ENCODE data around the gene KRT85.

The KRT85 gene

DNA sequence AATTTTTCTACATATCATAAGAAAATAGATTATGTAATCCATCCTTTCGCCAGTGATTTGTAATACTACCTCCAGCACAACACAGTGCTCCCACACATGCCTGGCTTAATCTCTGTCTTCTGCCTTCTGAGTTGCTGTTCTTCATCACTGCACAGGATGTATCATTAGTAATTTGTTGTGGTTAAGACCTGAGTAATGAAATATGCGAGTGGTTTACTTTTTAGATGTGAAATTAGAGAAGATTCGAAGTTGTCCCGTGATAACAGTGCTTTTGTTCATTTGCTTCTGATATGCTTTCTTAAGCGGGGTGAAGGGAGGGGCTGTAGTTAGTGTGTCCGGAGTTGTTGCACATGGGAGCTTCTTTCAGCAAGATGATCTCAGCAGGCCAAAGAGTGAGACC, 18.1 kb downstream of the KRT85 start:
- Histone ChIP-seq H3K4me1 (ENCODE audit: control insufficient read depth, insufficient read depth, low read length) (peaks cover 3% of the 10 kb centered on the region; the same call in 1 of the 2 replicates), H3K36me3 (ENCODE audit: control insufficient read depth in 2 of 2, insufficient read depth in 1 of 2, low read length in 2 of 2) (no peaks in the 10 kb centered on the region), H3K9me3 (ENCODE audit: control insufficient read depth, insufficient read depth, low read depth, low read length) (no peaks in the 10 kb centered on the region), H3K4me3 (ENCODE audit: low read depth, low read length) (no peak overlapping the region), H3K27ac (ENCODE audit: extremely low read depth, low read depth, low read length) (no peak overlapping the region)
- POLR2A ChIA-PET, result no interaction called here
- CTCF ChIA-PET, result interaction anchor here (0.7 to 2.0 kb wide), 8 partner anchors 10 to 531 kb away, joined by 3 to 8 read pairs (median 3); no protein-coding TSS in a partner anchor
- no peak for TF ChIP-seq ZNF175 (tag by site-specific recombination; IDR thresholded peaks at IDR 0.05)
- TF ChIP-seq, protein P1, sequence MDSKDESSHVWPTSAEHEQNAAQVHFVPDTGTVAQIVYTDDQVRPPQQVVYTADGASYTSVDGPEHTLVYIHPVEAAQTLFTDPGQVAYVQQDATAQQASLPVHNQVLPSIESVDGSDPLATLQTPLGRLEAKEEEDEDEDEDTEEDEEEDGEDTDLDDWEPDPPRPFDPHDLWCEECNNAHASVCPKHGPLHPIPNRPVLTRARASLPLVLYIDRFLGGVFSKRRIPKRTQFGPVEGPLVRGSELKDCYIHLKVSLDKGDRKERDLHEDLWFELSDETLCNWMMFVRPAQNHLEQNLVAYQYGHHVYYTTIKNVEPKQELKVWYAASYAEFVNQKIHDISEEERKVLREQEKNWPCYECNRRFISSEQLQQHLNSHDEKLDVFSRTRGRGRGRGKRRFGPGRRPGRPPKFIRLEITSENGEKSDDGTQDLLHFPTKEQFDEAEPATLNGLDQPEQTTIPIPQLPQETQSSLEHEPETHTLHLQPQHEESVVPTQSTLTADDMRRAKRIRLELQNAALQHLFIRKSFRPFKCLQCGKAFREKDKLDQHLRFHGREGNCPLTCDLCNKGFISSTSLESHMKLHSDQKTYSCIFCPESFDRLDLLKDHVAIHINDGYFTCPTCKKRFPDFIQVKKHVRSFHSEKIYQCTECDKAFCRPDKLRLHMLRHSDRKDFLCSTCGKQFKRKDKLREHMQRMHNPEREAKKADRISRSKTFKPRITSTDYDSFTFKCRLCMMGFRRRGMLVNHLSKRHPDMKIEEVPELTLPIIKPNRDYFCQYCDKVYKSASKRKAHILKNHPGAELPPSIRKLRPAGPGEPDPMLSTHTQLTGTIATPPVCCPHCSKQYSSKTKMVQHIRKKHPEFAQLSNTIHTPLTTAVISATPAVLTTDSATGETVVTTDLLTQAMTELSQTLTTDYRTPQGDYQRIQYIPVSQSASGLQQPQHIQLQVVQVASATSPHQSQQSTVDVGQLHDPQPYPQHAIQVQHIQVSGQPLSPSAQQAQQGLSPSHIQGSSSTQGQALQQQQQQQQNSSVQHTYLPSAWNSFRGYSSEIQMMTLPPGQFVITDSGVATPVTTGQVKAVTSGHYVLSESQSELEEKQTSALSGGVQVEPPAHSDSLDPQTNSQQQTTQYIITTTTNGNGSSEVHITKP (tag by site-specific recombination; IDR thresholded peaks at IDR 0.05), result no peak
- TF ChIP-seq ZBTB17 (tag by site-specific recombination; IDR thresholded peaks at IDR 0.05), result 0 out of 2 replicates have a peak, but pooled peaks have one; percentile 19
- no peak for TF ChIP-seq OSR2 (tag by site-specific recombination; IDR thresholded peaks at IDR 0.05)
- no peak for TF ChIP-seq ZNF311 (tag by site-specific recombination; IDR thresholded peaks at IDR 0.05; ENCODE audit: borderline replicate concordance)
- TF ChIP-seq ZNF514 (tag by site-specific recombination; IDR thresholded peaks at IDR 0.05), result no peak
- TF ChIP-seq ZNF629 (tag by site-specific recombination; IDR thresholded peaks at IDR 0.05), result no peak

DNA sequence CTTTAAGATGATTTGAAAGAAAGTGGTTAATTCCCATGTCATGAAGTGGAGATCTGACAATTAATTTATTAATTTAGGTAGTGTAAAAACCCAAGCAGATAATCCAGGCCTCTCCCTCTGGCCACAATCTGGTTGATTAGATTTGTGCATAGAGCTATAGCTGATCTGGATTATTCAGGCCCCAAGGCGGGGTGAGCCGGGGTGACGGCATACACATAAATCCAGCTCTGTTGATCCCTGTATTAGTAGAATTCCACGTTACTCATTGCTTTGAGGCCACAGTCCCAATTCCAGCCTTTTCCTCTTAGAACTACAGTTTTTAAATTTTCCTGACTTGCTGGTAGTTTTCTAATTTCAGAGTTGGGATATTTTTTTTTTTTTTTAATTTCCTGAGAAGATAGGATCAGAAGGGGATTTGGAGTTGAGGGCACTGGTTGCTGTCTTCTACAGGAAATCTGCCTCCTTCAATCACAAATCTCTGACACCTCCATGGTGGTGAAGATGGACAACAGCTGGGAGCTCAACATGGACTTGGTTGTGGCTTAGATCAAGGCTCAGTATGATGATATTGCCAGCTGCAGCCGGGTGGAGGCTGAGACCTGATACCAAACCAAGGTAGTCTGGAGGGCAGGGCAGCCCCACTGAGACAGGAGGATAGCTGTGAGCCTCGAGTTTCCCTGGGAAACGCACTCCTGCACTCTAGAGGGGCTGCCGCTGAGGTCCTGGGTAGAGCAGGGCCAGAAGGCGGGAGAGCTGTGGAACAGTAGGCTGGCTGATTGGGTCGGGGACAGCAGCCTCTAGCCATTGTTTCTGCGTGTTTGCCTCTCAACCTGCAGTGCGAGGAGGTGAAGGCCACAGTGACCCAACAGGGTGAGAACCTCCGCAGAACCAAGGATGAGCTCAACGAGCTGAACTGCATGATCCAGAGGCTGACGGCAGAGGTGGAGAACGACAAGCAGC, 19.4 kb downstream of the KRT85 start:
- H3K4me1 ChIP-seq (ENCODE audit: control insufficient read depth, insufficient read depth, low read length), result peaks cover 3% of the 10 kb centered on the region; the same call in 1 of the 2 replicates
- no peak for TF ChIP-seq ZNF248 (tag by site-specific recombination; IDR thresholded peaks at IDR 0.05)
- no peak overlapping the region for H3K27ac ChIP-seq (ENCODE audit: extremely low read depth, low read depth, low read length)
- H3K4me3 ChIP-seq (ENCODE audit: low read depth, low read length), result no peak overlapping the region
- H3K36me3 ChIP-seq (ENCODE audit: control insufficient read depth in 2 of 2, insufficient read depth in 1 of 2, low read length in 2 of 2), result no peaks in the 10 kb centered on the region
- CTCF ChIA-PET, result interaction anchor here (0.7 to 1.8 kb wide), 8 partner anchors 11 to 532 kb away, joined by 3 to 11 read pairs (median 4); no protein-coding TSS in a partner anchor
- H3K9me3 ChIP-seq (ENCODE audit: control insufficient read depth, insufficient read depth, low read depth, low read length), result no peaks in the 10 kb centered on the region
- POLR2A ChIA-PET, result no interaction called here

DNA sequence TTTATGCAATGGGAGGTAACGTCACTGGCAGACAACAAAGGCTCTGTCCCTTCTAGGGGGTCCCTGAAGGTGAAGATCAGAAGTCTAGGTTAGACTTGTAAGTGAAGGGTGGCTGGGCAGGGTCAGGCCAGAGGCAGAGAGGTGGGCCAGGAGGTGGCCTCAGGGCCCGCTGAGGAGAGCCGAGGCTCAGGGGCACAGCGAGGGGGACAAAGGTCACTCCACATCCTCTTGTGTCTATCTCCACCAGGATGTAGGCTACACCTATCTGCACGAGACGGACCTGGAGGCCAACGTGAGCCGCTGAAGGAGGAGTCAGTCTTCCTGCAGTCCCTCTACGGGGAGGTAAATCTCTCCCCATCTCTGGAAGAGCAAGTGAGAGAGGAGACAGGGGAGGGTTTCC, 20.3 kb downstream of the KRT85 start:
- ChIA-PET CTCF (interaction anchor here (1.1 to 1.8 kb wide), 2 partner anchors 15 to 533 kb away, joined by 3 to 11 read pairs; no protein-coding TSS in a partner anchor), POLR2A (no interaction called here)
- no peaks in the 10 kb centered on the region for H3K9me3 ChIP-seq (ENCODE audit: control insufficient read depth, insufficient read depth, low read depth, low read length)
- no peak overlapping the region for H3K27ac ChIP-seq (ENCODE audit: extremely low read depth, low read depth, low read length)
- H3K4me1 ChIP-seq (ENCODE audit: control insufficient read depth, insufficient read depth, low read length), result peaks cover 3% of the 10 kb centered on the region; the same call in 1 of the 2 replicates
- H3K4me3 ChIP-seq (ENCODE audit: low read depth, low read length), result no peak overlapping the region
- no peaks in the 10 kb centered on the region for H3K36me3 ChIP-seq (ENCODE audit: control insufficient read depth in 2 of 2, insufficient read depth in 1 of 2, low read length in 2 of 2)
- TF ChIP-seq, protein P2, sequence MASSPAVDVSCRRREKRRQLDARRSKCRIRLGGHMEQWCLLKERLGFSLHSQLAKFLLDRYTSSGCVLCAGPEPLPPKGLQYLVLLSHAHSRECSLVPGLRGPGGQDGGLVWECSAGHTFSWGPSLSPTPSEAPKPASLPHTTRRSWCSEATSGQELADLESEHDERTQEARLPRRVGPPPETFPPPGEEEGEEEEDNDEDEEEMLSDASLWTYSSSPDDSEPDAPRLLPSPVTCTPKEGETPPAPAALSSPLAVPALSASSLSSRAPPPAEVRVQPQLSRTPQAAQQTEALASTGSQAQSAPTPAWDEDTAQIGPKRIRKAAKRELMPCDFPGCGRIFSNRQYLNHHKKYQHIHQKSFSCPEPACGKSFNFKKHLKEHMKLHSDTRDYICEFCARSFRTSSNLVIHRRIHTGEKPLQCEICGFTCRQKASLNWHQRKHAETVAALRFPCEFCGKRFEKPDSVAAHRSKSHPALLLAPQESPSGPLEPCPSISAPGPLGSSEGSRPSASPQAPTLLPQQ (tag by site-specific recombination; IDR thresholded peaks at IDR 0.05), result no peak
- TF ChIP-seq SETDB1 (IDR thresholded peaks at IDR 0.05; ENCODE audit: insufficient read length, low read length) (no peak), ZNF37A (tag by site-specific recombination; IDR thresholded peaks at IDR 0.05) (no peak), ZBTB17 (tag by site-specific recombination; IDR thresholded peaks at IDR 0.05) (no peak), ZNF792 (tag by site-specific recombination; IDR thresholded peaks at IDR 0.05) (no peak), HOXC10 (CRISPR knock-in tag; IDR thresholded peaks at IDR 0.05) (no peak), ZNF626 (tag by site-specific recombination; IDR thresholded peaks at IDR 0.05) (no peak), ZBTB21 (tag by site-specific recombination; IDR thresholded peaks at IDR 0.05) (no peak), TCF7L2 (IDR thresholded peaks at IDR 0.05; ENCODE audit: borderline replicate concordance, low read depth, low read length) (no peak), ZNF404 (tag by site-specific recombination; IDR thresholded peaks at IDR 0.05) (no peak)
- TF ChIP-seq, protein P3, sequence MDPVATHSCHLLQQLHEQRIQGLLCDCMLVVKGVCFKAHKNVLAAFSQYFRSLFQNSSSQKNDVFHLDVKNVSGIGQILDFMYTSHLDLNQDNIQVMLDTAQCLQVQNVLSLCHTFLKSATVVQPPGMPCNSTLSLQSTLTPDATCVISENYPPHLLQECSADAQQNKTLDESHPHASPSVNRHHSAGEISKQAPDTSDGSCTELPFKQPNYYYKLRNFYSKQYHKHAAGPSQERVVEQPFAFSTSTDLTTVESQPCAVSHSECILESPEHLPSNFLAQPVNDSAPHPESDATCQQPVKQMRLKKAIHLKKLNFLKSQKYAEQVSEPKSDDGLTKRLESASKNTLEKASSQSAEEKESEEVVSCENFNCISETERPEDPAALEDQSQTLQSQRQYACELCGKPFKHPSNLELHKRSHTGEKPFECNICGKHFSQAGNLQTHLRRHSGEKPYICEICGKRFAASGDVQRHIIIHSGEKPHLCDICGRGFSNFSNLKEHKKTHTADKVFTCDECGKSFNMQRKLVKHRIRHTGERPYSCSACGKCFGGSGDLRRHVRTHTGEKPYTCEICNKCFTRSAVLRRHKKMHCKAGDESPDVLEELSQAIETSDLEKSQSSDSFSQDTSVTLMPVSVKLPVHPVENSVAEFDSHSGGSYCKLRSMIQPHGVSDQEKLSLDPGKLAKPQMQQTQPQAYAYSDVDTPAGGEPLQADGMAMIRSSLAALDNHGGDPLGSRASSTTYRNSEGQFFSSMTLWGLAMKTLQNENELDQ (tag by site-specific recombination; IDR thresholded peaks at IDR 0.05; ENCODE audit: low read depth), result no peak
- TF ChIP-seq, protein P4, sequence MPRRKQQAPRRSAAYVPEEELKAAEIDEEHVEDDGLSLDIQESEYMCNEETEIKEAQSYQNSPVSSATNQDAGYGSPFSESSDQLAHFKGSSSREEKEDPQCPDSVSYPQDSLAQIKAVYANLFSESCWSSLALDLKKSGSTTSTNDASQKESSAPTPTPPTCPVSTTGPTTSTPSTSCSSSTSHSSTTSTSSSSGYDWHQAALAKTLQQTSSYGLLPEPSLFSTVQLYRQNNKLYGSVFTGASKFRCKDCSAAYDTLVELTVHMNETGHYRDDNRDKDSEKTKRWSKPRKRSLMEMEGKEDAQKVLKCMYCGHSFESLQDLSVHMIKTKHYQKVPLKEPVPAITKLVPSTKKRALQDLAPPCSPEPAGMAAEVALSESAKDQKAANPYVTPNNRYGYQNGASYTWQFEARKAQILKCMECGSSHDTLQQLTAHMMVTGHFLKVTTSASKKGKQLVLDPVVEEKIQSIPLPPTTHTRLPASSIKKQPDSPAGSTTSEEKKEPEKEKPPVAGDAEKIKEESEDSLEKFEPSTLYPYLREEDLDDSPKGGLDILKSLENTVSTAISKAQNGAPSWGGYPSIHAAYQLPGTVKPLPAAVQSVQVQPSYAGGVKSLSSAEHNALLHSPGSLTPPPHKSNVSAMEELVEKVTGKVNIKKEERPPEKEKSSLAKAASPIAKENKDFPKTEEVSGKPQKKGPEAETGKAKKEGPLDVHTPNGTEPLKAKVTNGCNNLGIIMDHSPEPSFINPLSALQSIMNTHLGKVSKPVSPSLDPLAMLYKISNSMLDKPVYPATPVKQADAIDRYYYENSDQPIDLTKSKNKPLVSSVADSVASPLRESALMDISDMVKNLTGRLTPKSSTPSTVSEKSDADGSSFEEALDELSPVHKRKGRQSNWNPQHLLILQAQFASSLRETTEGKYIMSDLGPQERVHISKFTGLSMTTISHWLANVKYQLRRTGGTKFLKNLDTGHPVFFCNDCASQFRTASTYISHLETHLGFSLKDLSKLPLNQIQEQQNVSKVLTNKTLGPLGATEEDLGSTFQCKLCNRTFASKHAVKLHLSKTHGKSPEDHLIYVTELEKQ (tag by site-specific recombination; IDR thresholded peaks at IDR 0.05; ENCODE audit: borderline replicate concordance), result no peak
